Mesenchymal stem cell (in vitro differentiated cells and primary cell): ENCODE results near the gene ADAMTSL3.

ENCODE experiments used
- DNase-seq: peaks from one replicate; pipeline ENCODE4 v3.0.0-alpha.2; 2013
- H2AFZ ChIP-seq: one replicate; pipeline ENCODE4 v1.6.1; 2013; ENCODE audit warnings: low read depth, mild to moderate bottlenecking, control low read depth, inconsistent platforms, low read length, moderate library complexity
- H2AK5ac ChIP-seq: 2 replicates; pipeline ENCODE4 v1.6.1; 2013; ENCODE audit warnings: low read length, moderate library complexity, mild to moderate bottlenecking, inconsistent platforms; ENCODE audit not compliant: severe bottlenecking
- H2BK120ac ChIP-seq: one replicate; pipeline ENCODE4 v1.6.1; 2013; ENCODE audit warnings: low read depth, mild to moderate bottlenecking, inconsistent platforms, low read length, moderate library complexity
- H2BK12ac ChIP-seq, 2 experiments: one replicate each; pipeline ENCODE4 v1.6.1; 2013; ENCODE audit warnings: inconsistent platforms in 2 of 2, low read length in 2 of 2, mild to moderate bottlenecking in 2 of 2, moderate library complexity in 2 of 2, control low read depth in 1 of 2
- H2BK15ac ChIP-seq: one replicate; pipeline ENCODE4 v1.6.1; 2013; ENCODE audit warnings: mild to moderate bottlenecking, low read depth, inconsistent platforms; ENCODE audit not compliant: poor library complexity, severe bottlenecking
- H2BK5ac ChIP-seq: 2 replicates; pipeline ENCODE4 v1.6.1; 2013; ENCODE audit warnings: low read depth, mild to moderate bottlenecking, low read length, control low read depth, inconsistent platforms; ENCODE audit not compliant: poor library complexity, severe bottlenecking
- H3K14ac ChIP-seq, 2 experiments: one replicate each; pipeline ENCODE4 v1.6.1; 2013; ENCODE audit warnings: inconsistent platforms in 2 of 2, low read length in 2 of 2, control low read depth in 1 of 2, mild to moderate bottlenecking in 1 of 2, moderate library complexity in 1 of 2
- H3K18ac ChIP-seq, 2 experiments: one replicate each; pipeline ENCODE4 v1.6.1; 2013; ENCODE audit warnings: inconsistent platforms in 2 of 2, low read length in 2 of 2, control low read depth in 1 of 2, low read depth in 1 of 2, mild to moderate bottlenecking in 1 of 2
- H3K23ac ChIP-seq, 2 experiments: one replicate each; pipeline ENCODE4 v1.6.1; 2013; ENCODE audit warnings: inconsistent platforms in 2 of 2, low read length in 2 of 2, mild to moderate bottlenecking in 2 of 2, moderate library complexity in 2 of 2, control low read depth in 1 of 2
- H3K27ac ChIP-seq: 2 replicates; pipeline ENCODE4 v1.5.1; 2013; ENCODE audit warnings: mild to moderate bottlenecking, moderate library complexity, low read length, control low read depth, inconsistent platforms; ENCODE audit not compliant: poor library complexity, severe bottlenecking
- H3K27me3 ChIP-seq, 2 experiments: 2 replicates each; pipeline versions ENCODE4 v1.6.1 to v1.7.0; 2013; ENCODE audit warnings: low read length in 2 of 2, mild to moderate bottlenecking in 2 of 2, moderate library complexity in 2 of 2, control low read depth in 1 of 2, inconsistent platforms in 1 of 2; ENCODE audit not compliant: control insufficient read depth in 1 of 2, insufficient read depth in 1 of 2
- H3K36me3 ChIP-seq, 2 experiments: 2 replicates each; pipeline versions ENCODE4 v1.6.1 to v1.7.0; 2013; ENCODE audit warnings: low read length in 2 of 2, control low read depth in 1 of 2, inconsistent platforms in 1 of 2, low read depth in 1 of 2, mild to moderate bottlenecking in 1 of 2; ENCODE audit not compliant: insufficient read depth in 2 of 2, control insufficient read depth in 1 of 2
- H3K4ac ChIP-seq, 2 experiments: one replicate each; pipeline ENCODE4 v1.6.1; 2013; ENCODE audit warnings: inconsistent platforms in 2 of 2, low read length in 2 of 2, mild to moderate bottlenecking in 2 of 2, moderate library complexity in 2 of 2, control low read depth in 1 of 2, low read depth in 1 of 2
- H3K4me1 ChIP-seq: 2 replicates; pipeline ENCODE4 v1.6.1; 2013; ENCODE audit warnings: low read depth, low read length, control low read depth; ENCODE audit not compliant: control insufficient read depth, insufficient read depth
- H3K4me2 ChIP-seq: 2 replicates; pipeline ENCODE4 v1.6.1; 2013; ENCODE audit warnings: low read length, mild to moderate bottlenecking, inconsistent platforms; ENCODE audit not compliant: poor library complexity, severe bottlenecking
- H3K4me3 ChIP-seq, 2 experiments: 2 replicates each; pipeline versions ENCODE4 v1.5.1 to v1.7.0; 2013; ENCODE audit warnings: low read length in 2 of 2, mild to moderate bottlenecking in 2 of 2, control low read depth in 1 of 2, low read depth in 1 of 2; ENCODE audit not compliant: insufficient read depth in 1 of 2
- H3K79me1 ChIP-seq: replicated peaks from 2 replicates; pipeline ENCODE4 v1.6.1; 2013; ENCODE audit warnings: mild to moderate bottlenecking, control low read depth, low read length, inconsistent platforms; ENCODE audit not compliant: poor library complexity, severe bottlenecking
- H3K9ac ChIP-seq: 2 replicates; pipeline ENCODE4 v1.7.0; 2013; ENCODE audit warnings: mild to moderate bottlenecking, low read length, moderate library complexity
- H3K9me3 ChIP-seq: 2 replicates; pipeline ENCODE4 v1.7.0; 2013; ENCODE audit warnings: mild to moderate bottlenecking, low read length; ENCODE audit not compliant: control insufficient read depth
- H4K8ac ChIP-seq: one replicate; pipeline ENCODE4 v1.6.1; 2013; ENCODE audit warnings: inconsistent platforms, mild to moderate bottlenecking, low read length, moderate library complexity
- H4K91ac ChIP-seq: one replicate; pipeline ENCODE4 v1.6.1; 2013; ENCODE audit warnings: mild to moderate bottlenecking, low read length, inconsistent platforms
- WGBS: methylation state at CpG from one replicate; pipeline ENCODE4 v1.1.7; 2013; ENCODE audit warnings: mixed read lengths; 5-methylcytosine and 5-hydroxymethylcytosine counted together

The ADAMTSL3 gene

GRCh38 chr15:83732196-83732595 is 78.3 kb downstream of the ADAMTSL3 start:
- no peak for DNase-seq

GRCh38 chr15:83732770-83733169 is 78.8 kb downstream of the ADAMTSL3 start:
- WGBS = 85% methylated on average over 1 of the region's 4 CpGs

More at GRCh38 chr15:83732196-83732595, 78.3 kb downstream of the ADAMTSL3 start:
- Histone ChIP-seq H3K27ac (no peak overlapping the region), H4K8ac (no peak overlapping the region), H3K4ac (no peak overlapping the region), H2BK5ac (no peak overlapping the region), H2BK120ac (no peak overlapping the region), H3K9me3 (peaks cover 10% of the 10 kb centered on the region), H3K4me3 (no peak overlapping the region), H3K23ac (no peak overlapping the region), H2BK15ac (no peak overlapping the region), H4K91ac (no peak overlapping the region), H3K4me1 (peaks cover 2% of the 10 kb centered on the region), H3K18ac (no peak overlapping the region), H2AFZ (no peak overlapping the region), H3K79me1 (no peaks in the 10 kb centered on the region), H2BK12ac (no peak overlapping the region), H3K27me3 (no peaks in the 10 kb centered on the region), H3K14ac (no peak overlapping the region), H2AK5ac (no peak overlapping the region), H3K36me3 (no peaks in the 10 kb centered on the region), H3K4me2 (no peak overlapping the region), H3K9ac (no peak overlapping the region)
- no CpG with 5 or more reads among the region's 1 CpG for WGBS

GRCh38 chr15:83733206-83733605 is 79.3 kb downstream of the ADAMTSL3 start:
- no peak overlapping the region for H3K27ac ChIP-seq

More at GRCh38 chr15:83732770-83733169, 78.8 kb downstream of the ADAMTSL3 start:
- Histone ChIP-seq H3K4me3 (no peak overlapping the region), H2BK12ac (no peak overlapping the region), H3K4me2 (no peak overlapping the region), H3K4me1 (peaks cover 2% of the 10 kb centered on the region), H2BK120ac (no peak overlapping the region), H2AFZ (no peak overlapping the region), H3K27me3 (no peaks in the 10 kb centered on the region), H2BK5ac (no peak overlapping the region), H3K18ac (no peak overlapping the region), H3K9me3 (peaks cover 10% of the 10 kb centered on the region), H3K36me3 (no peaks in the 10 kb centered on the region), H3K14ac (no peak overlapping the region), H4K91ac (no peak overlapping the region), H3K9ac (no peak overlapping the region), H3K23ac (no peak overlapping the region), H4K8ac (no peak overlapping the region), H3K27ac (peak overlapping the region; percentile 67), H2AK5ac (no peak overlapping the region), H3K4ac (no peak overlapping the region), H3K79me1 (no peaks in the 10 kb centered on the region), H2BK15ac (no peak overlapping the region)
- no peak for DNase-seq

GRCh38 chr15:83733691-83734090 is 79.8 kb downstream of the ADAMTSL3 start:
- Histone ChIP-seq H3K23ac (no peak overlapping the region), H3K27ac (peak overlapping the region; percentile 85), H3K36me3 (no peaks in the 10 kb centered on the region), H3K27me3 (no peaks in the 10 kb centered on the region), H2AFZ (no peak overlapping the region), H2BK5ac (no peak overlapping the region), H3K9me3 (peaks cover 10% of the 10 kb centered on the region), H3K9ac (no peak overlapping the region), H2AK5ac (no peak overlapping the region), H2BK15ac (no peak overlapping the region), H3K4me2 (no peak overlapping the region), H3K4me3 (no peak overlapping the region), H3K4ac (no peak overlapping the region), H4K91ac (no peak overlapping the region), H3K79me1 (no peaks in the 10 kb centered on the region), H3K18ac (no peak overlapping the region), H2BK12ac (no peak overlapping the region), H3K14ac (no peak overlapping the region), H4K8ac (no peak overlapping the region), H2BK120ac (no peak overlapping the region), H3K4me1 (peaks cover 2% of the 10 kb centered on the region)
- 100% methylated on average over 5 of the region's 5 CpGs for WGBS
- no peak for DNase-seq

More at GRCh38 chr15:83733206-83733605, 79.3 kb downstream of the ADAMTSL3 start:
- DNase-seq = peak; percentile 4
- Histone ChIP-seq H3K27me3 (no peaks in the 10 kb centered on the region), H4K8ac (no peak overlapping the region), H3K4me1 (peaks cover 2% of the 10 kb centered on the region), H3K4ac (no peak overlapping the region), H3K36me3 (no peaks in the 10 kb centered on the region), H3K4me3 (no peak overlapping the region), H3K9me3 (peaks cover 10% of the 10 kb centered on the region), H2BK12ac (no peak overlapping the region), H2BK15ac (no peak overlapping the region), H3K23ac (no peak overlapping the region), H3K18ac (no peak overlapping the region), H4K91ac (no peak overlapping the region), H3K14ac (no peak overlapping the region), H3K79me1 (no peaks in the 10 kb centered on the region), H2AK5ac (no peak overlapping the region), H2BK120ac (no peak overlapping the region), H3K4me2 (no peak overlapping the region), H2AFZ (no peak overlapping the region), H3K9ac (no peak overlapping the region), H2BK5ac (no peak overlapping the region)
- 39% methylated on average over 2 of the region's 2 CpGs for WGBS
